Mammary epithelial cell (primary cell): ENCODE measurements around the gene SPATA6.
"Not testable (repeated sequence)": the region's sequence is repeated elsewhere in the genome, so short reads cannot be mapped to it uniquely, and the experiment has no call there.

Experiments used
- CTCF ChIP-seq, 2 donors: IDR thresholded peaks in 1 of 2; conservative IDR thresholded peaks in 1 of 2; 2 replicates each; pipeline ENCODE4 v1.5.1; 2011 to 2012; ENCODE audit warnings: inconsistent platforms in 2 of 2, low read length in 2 of 2, mild to moderate bottlenecking in 2 of 2, control low read depth in 1 of 2, low read depth in 1 of 2; ENCODE audit not compliant: insufficient read depth in 1 of 2; ENCODE audit errors: extremely low read depth in 1 of 2
- EZH2 ChIP-seq: IDR thresholded peaks from 2 replicates; pipeline ENCODE4 v1.6.1; 2012; ENCODE audit warnings: low read length, inconsistent platforms, borderline replicate concordance

GRCh38 chr1:48277437-48277836 is 194.6 kb downstream of the SPATA6 start:
- TF ChIP-seq CTCF (conservative IDR thresholded peaks at IDR 0.05 in 1 of 2, IDR thresholded peaks at IDR 0.05 in 1 of 2; ENCODE audit: extremely low read depth in 1 of 2, insufficient read depth in 1 of 2, low read depth in 1 of 2, low read length in 2 of 2); EZH2: not testable (repeated sequence)
